GM12878 (cell line): ENCODE measurements around the gene TEKT5. TPM values are rescaled to one million over a fixed set of nuclear protein-coding genes. Genes with fewer than 3 reads are reported as not detected.
A peak's percentile ranks its signal among the peaks of the same experiment; 100 is the strongest.

Experiments used
- ATAC-seq: fragments of 200-7000 bp; cut with Tn5 transposase; 3 replicates; pipeline ENCODE4 v1.9.1; 2020; ENCODE audit warnings: mild to moderate bottlenecking, moderate library complexity
- BruUV-seq: library from RNA; stranded (reverse); fragments of 400-500 nt; replicated peaks from 2 replicates; lab custom pipeline; 2021; lab: Mats Ljungman, UMichigan
- CTCF ChIA-PET: fragments of 300-600 bp; sonication (Branson Sonifier 250); formaldehyde crosslinking; extraction: SDS; loops from one replicate; lab custom pipeline; 2021; ENCODE audit warnings: inconsistent platforms; lab: Yijun Ruan, JAX
- POLR2A ChIA-PET: fragments of 350-600 bp; formaldehyde crosslinking; extraction: SDS; loops from one replicate; lab custom pipeline; 2021; ENCODE audit warnings: inconsistent platforms; lab: Charles Lee
- RAD21 ChIA-PET: fragments of 300-600 bp; sonication (Branson Sonifier 250); formaldehyde crosslinking; loops from one replicate; lab custom pipeline; 2023; ENCODE audit warnings: antibody characterized with exemption; ENCODE audit not compliant: unreplicated experiment; lab: Charles Lee
- SMC1A ChIA-PET: fragments of 300-600 bp; sonication (Branson Sonifier 250); formaldehyde crosslinking; loops from one replicate; lab custom pipeline; 2023; ENCODE audit not compliant: unreplicated experiment, uncharacterized antibody; lab: Charles Lee
- DNase-seq: peaks from one replicate; pipeline ENCODE4 v3.0.0-alpha.2; 2011; ENCODE audit warnings: low read depth, low spot score
- FAIRE-seq: peaks from 3 replicates; lab custom pipeline; 2011; peaks lifted over from hg19 to GRCh38; lab: Jason Lieb, UNC
- H2AFZ ChIP-seq: 2 replicates; pipeline ENCODE4 v1.6.0; 2011; ENCODE audit warnings: low read depth, low read length, control low read depth; ENCODE audit not compliant: control insufficient read depth
- H3K27ac ChIP-seq: 2 replicates; pipeline ENCODE4 v1.5.1; 2011; ENCODE audit warnings: control low read depth; ENCODE audit not compliant: control insufficient read depth, insufficient read depth
- H3K27me3 ChIP-seq, 2 experiments: replicated peaks in 1 of 2; 2 replicates each; pipeline versions ENCODE4 v1.6.0 to v1.6.1; 2011; ENCODE audit warnings: low read length in 1 of 2; ENCODE audit not compliant: control insufficient read depth in 2 of 2, insufficient read depth in 2 of 2
- H3K36me3 ChIP-seq, 2 experiments: 2 replicates each; pipeline ENCODE4 v1.5.1; 2011; ENCODE audit warnings: low read length in 1 of 2; ENCODE audit not compliant: control insufficient read depth in 2 of 2, insufficient read depth in 2 of 2
- H3K4me1 ChIP-seq: 2 replicates; pipeline ENCODE4 v1.6.1; 2011; ENCODE audit warnings: mild to moderate bottlenecking, low read length, moderate library complexity, mixed read lengths; ENCODE audit not compliant: control insufficient read depth, insufficient read depth
- H3K4me2 ChIP-seq: 2 replicates; pipeline ENCODE4 v1.6.0; 2011; ENCODE audit warnings: control low read depth; ENCODE audit not compliant: control insufficient read depth, insufficient read depth
- H3K4me3 ChIP-seq: fragments of 200-600 bp; sonication (generic); 2 replicates; pipeline ENCODE4 v1.5.1; 2016
- H3K79me2 ChIP-seq: 2 replicates; pipeline ENCODE4 v1.6.0; 2011; ENCODE audit warnings: low read length; ENCODE audit not compliant: control insufficient read depth, insufficient read depth
- H3K9ac ChIP-seq: 2 replicates; pipeline ENCODE4 v1.8.0; 2011; ENCODE audit warnings: low read length, control low read depth, mixed read lengths; ENCODE audit not compliant: control insufficient read depth, insufficient read depth
- H3K9me3 ChIP-seq: replicated peaks from 3 replicates; pipeline ENCODE4 v1.5.1; 2011; ENCODE audit warnings: mild to moderate bottlenecking, low read length; ENCODE audit not compliant: control insufficient read depth, insufficient read depth
- H4K20me1 ChIP-seq: 2 replicates; pipeline ENCODE4 v1.6.0; 2011; ENCODE audit not compliant: control insufficient read depth, insufficient read depth
- BHLHE40 ChIP-seq, 2 experiments: fragments of 450-650 bp in 1 of 2; IDR thresholded peaks; 2 replicates each; pipeline ENCODE4 v1.6.1; 2011 to 2017; ENCODE audit warnings: low read depth in 2 of 2, borderline replicate concordance in 1 of 2, improper control_type of control experiment in 1 of 2, low read length in 1 of 2, mild to moderate bottlenecking in 1 of 2
- BRCA1 ChIP-seq: IDR thresholded peaks from 2 replicates; pipeline ENCODE4 v1.6.1; 2011; ENCODE audit warnings: low read depth, low read length, improper control_type of control experiment
- CHD1 ChIP-seq: IDR thresholded peaks from 2 replicates; pipeline ENCODE4 v1.6.1; 2012; ENCODE audit warnings: low read depth, low read length, improper control_type of control experiment
- EED ChIP-seq: sonication (generic); IDR thresholded peaks from 2 replicates; pipeline ENCODE4 v1.6.1; 2016; ENCODE audit warnings: antibody characterized with exemption, low read depth
- EGR1 ChIP-seq, 2 experiments: IDR thresholded peaks; 1 replicate in 1 of 2; 2 replicates in 1 of 2; pipeline ENCODE4 v1.6.1; 2011 to 2012; ENCODE audit warnings: low read depth in 2 of 2, low read length in 2 of 2, borderline replicate concordance in 1 of 2, mild to moderate bottlenecking in 1 of 2, moderate library complexity in 1 of 2
- FOS ChIP-seq: IDR thresholded peaks from 3 replicates; pipeline ENCODE4 v1.6.1; 2011; ENCODE audit warnings: borderline replicate concordance; ENCODE audit not compliant: insufficient read length; ENCODE audit errors: extremely low read depth
- JUNB ChIP-seq: IDR thresholded peaks from 2 replicates; pipeline ENCODE4 v1.6.1; 2016; ENCODE audit warnings: antibody characterized with exemption, mild to moderate bottlenecking
- KLF5 ChIP-seq: fragments of 450-650 bp; IDR thresholded peaks from 2 replicates; pipeline ENCODE4 v1.6.1; 2014; ENCODE audit warnings: mild to moderate bottlenecking; ENCODE audit not compliant: partially characterized antibody
- MEF2A ChIP-seq: IDR thresholded peaks from 2 replicates; pipeline ENCODE4 v1.6.1; 2011; ENCODE audit warnings: low read depth, mild to moderate bottlenecking, low read length, moderate library complexity; ENCODE audit not compliant: insufficient read depth
- PAX5 ChIP-seq: IDR thresholded peaks from 2 replicates; pipeline ENCODE4 v1.6.1; 2011; ENCODE audit warnings: low read depth, low read length, borderline replicate concordance
- PML ChIP-seq: IDR thresholded peaks from 2 replicates; pipeline ENCODE4 v1.6.1; 2012; ENCODE audit warnings: low read length, inconsistent platforms
- RBBP5 ChIP-seq: fragments of 200-600 bp; sonication (generic); conservative IDR thresholded peaks from 2 replicates; pipeline ENCODE4 v1.6.1; 2016
- SP1 ChIP-seq: IDR thresholded peaks from one replicate; pipeline ENCODE4 v1.6.1; 2011; ENCODE audit warnings: low read depth, low read length
- SPI1 ChIP-seq: IDR thresholded peaks from 2 replicates; pipeline ENCODE4 v1.6.1; 2011; ENCODE audit warnings: low read depth, mild to moderate bottlenecking, low read length, moderate library complexity, borderline replicate concordance; ENCODE audit not compliant: insufficient read depth
- SUPT20H ChIP-seq: IDR thresholded peaks from 2 replicates; pipeline ENCODE4 v1.6.1; 2011; ENCODE audit warnings: low read depth, mild to moderate bottlenecking, low read length, moderate library complexity, borderline replicate concordance; ENCODE audit not compliant: control insufficient read depth
- TCF3 ChIP-seq: IDR thresholded peaks from 2 replicates; pipeline ENCODE4 v1.6.1; 2012; ENCODE audit warnings: low read depth, mild to moderate bottlenecking, low read length, borderline replicate concordance; ENCODE audit not compliant: insufficient read depth
- WGBS: methylation state at CpG from one replicate; pipeline ENCODE4 v1.1.6; 2016; ENCODE audit warnings: low lambda C conversion rate; ENCODE audit not compliant: insufficient replicate concordance, insufficient coverage; ENCODE audit errors: missing lambda C conversion rate; 5-methylcytosine and 5-hydroxymethylcytosine counted together
- in situ Hi-C: fragments of 300-500 bp; cut with MboI; formaldehyde crosslinking; loops from 9 replicates; pipeline ENCODE4 v1.14.3; 2018; ENCODE audit warnings: mixed read lengths
- intact Hi-C: fragments of 100-400 bp; cut with micrococcal nuclease; formaldehyde crosslinking; loops from one replicate; pipeline ENCODE4 v1.14.2; 2022; ENCODE audit not compliant: unreplicated experiment
- polyA plus RNA-seq, 11 experiments: library from polyadenylated mRNA; depleted of rRNA in 4 of 11; unstranded in 6 of 11; stranded (reverse) in 5 of 11; fragments of >200 nt; fragmentation: Nextera tagmentation in 4 of 11; fragmentation: Illumina TruSeq in 1 of 11; extraction: Ambion mirVana in 4 of 11; extraction: Trizol in 1 of 11; gene quantifications; 1 replicate in 1 of 11; 2 replicates in 10 of 11; pipeline versions ENCODE4 v1.2.1 to v1.2.3, GENCODE V29; 2011 to 2016; ENCODE audit warnings: inconsistent platforms in 2 of 11, missing spikeins in 2 of 11, low read depth in 1 of 11
- total RNA-seq, 4 experiments: library from RNA; depleted of rRNA in 3 of 4; stranded (reverse); fragments of >200 nt in 3 of 4; fragmentation: Illumina TruSeq in 1 of 4; extraction: Trizol in 1 of 4; gene quantifications; 2 replicates each; pipeline versions ENCODE4 v1.2.1 to v1.2.3, GENCODE V29; 2013 to 2021
- TF ChIP-seq, protein P1 (sequence below): IDR thresholded peaks from 2 replicates; pipeline ENCODE4 v1.6.1; 2011; ENCODE audit warnings: borderline replicate concordance, low read depth, mild to moderate bottlenecking, moderate library complexity, mixed read lengths, low read length; ENCODE audit not compliant: insufficient read depth; ENCODE audit errors: extremely low read length
- TF ChIP-seq, protein P2 (sequence below): fragments of 450-650 bp; IDR thresholded peaks from 2 replicates; pipeline ENCODE4 v1.6.1; 2017; ENCODE audit warnings: antibody characterized with exemption, mild to moderate bottlenecking, moderate library complexity

TEKT5 gene
- total and polyA plus RNA-seq, 10 of the 15 experiments (the other 5 are each of a cell fraction or from before 2014, with no cell fraction given), result 0.19 to 2.2 (median 0.68) TPM; not detected in 1

DNA sequence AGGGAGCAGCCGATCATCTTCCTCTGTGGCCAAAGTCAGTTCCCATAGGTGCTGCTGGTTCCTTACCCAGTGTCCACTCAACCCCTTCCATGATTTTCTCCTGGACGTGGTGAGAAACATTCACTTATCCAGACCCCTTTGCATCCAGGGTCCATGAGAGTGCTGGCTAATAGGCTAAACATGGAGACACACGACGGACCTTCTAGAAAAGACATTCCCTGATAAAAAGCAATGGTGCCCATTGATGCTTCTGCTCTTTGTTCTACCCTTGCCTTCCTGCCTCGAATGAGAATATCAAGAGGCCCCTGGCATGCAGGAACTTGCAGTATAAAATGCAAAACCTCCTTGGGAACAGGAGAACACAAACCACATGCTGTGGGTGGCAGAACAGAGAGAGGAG, 2.3 kb downstream of the TEKT5 start (continued):
- TF ChIP-seq TCF3, result no peak
- TF ChIP-seq RBBP5, result no peak
- no peak for TF ChIP-seq PML
- TF ChIP-seq EED, result no peak
- no peak for TF ChIP-seq MEF2A
- no peak for TF ChIP-seq SUPT20H
- TF ChIP-seq JUNB, result no peak
- no peak for TF ChIP-seq SPI1
- TF ChIP-seq FOS, result no peak

DNA sequence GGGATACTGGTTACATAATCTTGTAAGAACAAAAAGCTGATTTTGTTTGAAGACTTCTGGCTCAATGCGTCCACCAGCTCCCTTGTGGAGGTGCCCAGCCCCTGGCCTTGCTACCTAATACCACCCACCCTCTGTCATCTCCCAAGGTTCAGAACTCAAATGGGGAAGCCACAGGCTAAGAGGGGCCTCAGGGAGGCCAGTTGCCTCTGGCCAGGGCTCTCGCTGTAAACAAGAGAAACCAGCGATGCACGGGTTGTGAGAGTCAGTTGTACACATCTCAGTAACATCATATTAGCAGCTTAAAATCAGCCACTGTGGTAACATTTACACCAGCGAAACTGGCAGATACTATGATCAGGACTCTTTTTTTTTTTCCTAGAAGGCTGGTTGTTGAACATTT, 6.0 kb downstream of the TEKT5 start:
- Histone ChIP-seq H3K27ac (no peak overlapping the region), H3K79me2 (no peaks in the 10 kb centered on the region), H4K20me1 (no peaks in the 10 kb centered on the region), H3K9me3 (no peaks in the 10 kb centered on the region), H3K9ac (no peak overlapping the region), H3K4me3 (no peak overlapping the region), H3K4me2 (no peak overlapping the region), H3K4me1 (no peaks in the 10 kb centered on the region), H3K36me3 (no peaks in the 10 kb centered on the region), H2AFZ (no peak overlapping the region), H3K27me3 (no peaks in the 10 kb centered on the region; a peak in 1 of 4 replicates)
- CTCF ChIA-PET, result interaction anchor here (1.0 kb wide), 1 partner anchor 9 kb away, joined by 3 read pairs; no protein-coding TSS in a partner anchor
- WGBS, result 45% methylated on average over 5 of the region's 5 CpGs
- intact Hi-C loops (no loop called here), in situ Hi-C loops (no loop called here)
- POLR2A ChIA-PET, result interaction anchor here (0.6 kb wide), 1 partner anchor 74 kb away, joined by 3 read pairs; no protein-coding TSS in a partner anchor
- RAD21 ChIA-PET, result interaction anchor here (1.1 kb wide), 1 partner anchor 174 kb away, joined by 3 read pairs; no protein-coding TSS in a partner anchor
- no peak for FAIRE-seq
- TF ChIP-seq TCF3, result no peak
- no peak for TF ChIP-seq EGR1 (IDR thresholded peaks at IDR 0.05; ENCODE audit: borderline replicate concordance in 1 of 2, low read depth in 2 of 2, low read length in 2 of 2)
- TF ChIP-seq, protein P1, sequence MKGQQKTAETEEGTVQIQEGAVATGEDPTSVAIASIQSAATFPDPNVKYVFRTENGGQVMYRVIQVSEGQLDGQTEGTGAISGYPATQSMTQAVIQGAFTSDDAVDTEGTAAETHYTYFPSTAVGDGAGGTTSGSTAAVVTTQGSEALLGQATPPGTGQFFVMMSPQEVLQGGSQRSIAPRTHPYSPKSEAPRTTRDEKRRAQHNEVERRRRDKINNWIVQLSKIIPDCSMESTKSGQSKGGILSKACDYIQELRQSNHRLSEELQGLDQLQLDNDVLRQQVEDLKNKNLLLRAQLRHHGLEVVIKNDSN, result no peak
- no peak for TF ChIP-seq PAX5
- no peak for TF ChIP-seq BHLHE40 (IDR thresholded peaks at IDR 0.05; ENCODE audit: borderline replicate concordance in 1 of 2, low read depth in 2 of 2, low read length in 1 of 2)
- TF ChIP-seq BRCA1, result no peak
- no peak for TF ChIP-seq KLF5
- TF ChIP-seq CHD1, result no peak
- no peak for TF ChIP-seq SP1
- TF ChIP-seq FOS, result no peak
- TF ChIP-seq, protein P2, sequence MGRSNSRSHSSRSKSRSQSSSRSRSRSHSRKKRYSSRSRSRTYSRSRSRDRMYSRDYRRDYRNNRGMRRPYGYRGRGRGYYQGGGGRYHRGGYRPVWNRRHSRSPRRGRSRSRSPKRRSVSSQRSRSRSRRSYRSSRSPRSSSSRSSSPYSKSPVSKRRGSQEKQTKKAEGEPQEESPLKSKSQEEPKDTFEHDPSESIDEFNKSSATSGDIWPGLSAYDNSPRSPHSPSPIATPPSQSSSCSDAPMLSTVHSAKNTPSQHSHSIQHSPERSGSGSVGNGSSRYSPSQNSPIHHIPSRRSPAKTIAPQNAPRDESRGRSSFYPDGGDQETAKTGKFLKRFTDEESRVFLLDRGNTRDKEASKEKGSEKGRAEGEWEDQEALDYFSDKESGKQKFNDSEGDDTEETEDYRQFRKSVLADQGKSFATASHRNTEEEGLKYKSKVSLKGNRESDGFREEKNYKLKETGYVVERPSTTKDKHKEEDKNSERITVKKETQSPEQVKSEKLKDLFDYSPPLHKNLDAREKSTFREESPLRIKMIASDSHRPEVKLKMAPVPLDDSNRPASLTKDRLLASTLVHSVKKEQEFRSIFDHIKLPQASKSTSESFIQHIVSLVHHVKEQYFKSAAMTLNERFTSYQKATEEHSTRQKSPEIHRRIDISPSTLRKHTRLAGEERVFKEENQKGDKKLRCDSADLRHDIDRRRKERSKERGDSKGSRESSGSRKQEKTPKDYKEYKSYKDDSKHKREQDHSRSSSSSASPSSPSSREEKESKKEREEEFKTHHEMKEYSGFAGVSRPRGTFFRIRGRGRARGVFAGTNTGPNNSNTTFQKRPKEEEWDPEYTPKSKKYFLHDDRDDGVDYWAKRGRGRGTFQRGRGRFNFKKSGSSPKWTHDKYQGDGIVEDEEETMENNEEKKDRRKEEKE, result no peak
- BruUV-seq, result no TSS peak
- peak; percentile 62 for ATAC-seq
- DNase-seq, result no peak
- SMC1A ChIA-PET, result interaction anchor here (0.9 to 2.0 kb wide), 5 partner anchors 10 to 169 kb away, joined by 3 to 5 read pairs (median 4); no protein-coding TSS in a partner anchor
